Fibroblast of lung (primary cell): Measurements from ENCODE around the gene VGLL4.

Experiments
- EZH2 ChIP-seq: IDR thresholded peaks from 2 replicates; pipeline ENCODE4 v1.5.1; 2012; ENCODE audit warnings: low read length, control low read depth, mild to moderate bottlenecking; ENCODE audit errors: missing control alignments
- TF ChIP-seq, protein P1 (sequence below), 2 donors: IDR thresholded peaks in 1 of 2; conservative IDR thresholded peaks in 1 of 2; 1 replicate in 1 of 2; 2 replicates in 1 of 2; pipeline ENCODE4 v1.5.1; 2011 to 2012; ENCODE audit warnings: low read length in 2 of 2, control low read depth in 1 of 2, inconsistent platforms in 1 of 2, low read depth in 1 of 2, mild to moderate bottlenecking in 1 of 2

DNA sequence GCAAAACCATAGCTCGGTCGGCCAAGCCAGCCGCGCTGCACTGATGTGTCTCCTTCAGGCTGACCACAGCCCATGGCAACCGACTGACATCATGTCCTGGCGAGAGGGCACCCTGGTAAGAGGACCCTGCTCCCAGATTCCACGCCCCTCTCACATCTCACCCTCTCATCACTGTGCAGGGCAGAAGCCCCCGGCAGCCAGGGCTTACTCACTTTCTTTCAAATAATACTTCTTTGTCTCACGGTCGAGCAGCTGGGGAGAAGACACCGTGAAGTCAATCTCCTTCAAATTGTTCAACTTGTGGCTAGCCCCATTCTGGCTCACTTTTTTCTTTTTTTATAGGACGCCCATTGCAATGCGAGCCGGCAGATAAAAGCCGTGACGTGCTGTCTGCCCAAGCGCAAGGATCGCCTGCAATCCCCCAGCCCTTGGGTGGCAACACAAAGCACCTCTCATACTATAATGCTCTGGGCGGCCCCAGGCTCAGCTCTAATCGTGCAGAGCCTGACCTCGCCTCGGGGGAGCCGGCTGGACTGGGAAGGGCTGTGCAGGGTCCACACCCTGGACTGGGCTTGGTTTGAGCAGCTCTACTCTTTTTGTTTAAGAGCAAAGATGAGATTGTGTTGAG lies 33.6 kb downstream of the VGLL4 start:
- TF ChIP-seq, protein P1, sequence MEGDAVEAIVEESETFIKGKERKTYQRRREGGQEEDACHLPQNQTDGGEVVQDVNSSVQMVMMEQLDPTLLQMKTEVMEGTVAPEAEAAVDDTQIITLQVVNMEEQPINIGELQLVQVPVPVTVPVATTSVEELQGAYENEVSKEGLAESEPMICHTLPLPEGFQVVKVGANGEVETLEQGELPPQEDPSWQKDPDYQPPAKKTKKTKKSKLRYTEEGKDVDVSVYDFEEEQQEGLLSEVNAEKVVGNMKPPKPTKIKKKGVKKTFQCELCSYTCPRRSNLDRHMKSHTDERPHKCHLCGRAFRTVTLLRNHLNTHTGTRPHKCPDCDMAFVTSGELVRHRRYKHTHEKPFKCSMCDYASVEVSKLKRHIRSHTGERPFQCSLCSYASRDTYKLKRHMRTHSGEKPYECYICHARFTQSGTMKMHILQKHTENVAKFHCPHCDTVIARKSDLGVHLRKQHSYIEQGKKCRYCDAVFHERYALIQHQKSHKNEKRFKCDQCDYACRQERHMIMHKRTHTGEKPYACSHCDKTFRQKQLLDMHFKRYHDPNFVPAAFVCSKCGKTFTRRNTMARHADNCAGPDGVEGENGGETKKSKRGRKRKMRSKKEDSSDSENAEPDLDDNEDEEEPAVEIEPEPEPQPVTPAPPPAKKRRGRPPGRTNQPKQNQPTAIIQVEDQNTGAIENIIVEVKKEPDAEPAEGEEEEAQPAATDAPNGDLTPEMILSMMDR (conservative IDR thresholded peaks at IDR 0.05 in 1 of 2, IDR thresholded peaks at IDR 0.05 in 1 of 2; ENCODE audit: low read depth in 1 of 2, low read length in 2 of 2) = no peak
- no peak for TF ChIP-seq EZH2
